HG02938 (cell line): Measurements from ENCODE around the gene MAL.
"Not testable (repeated sequence)": the region's sequence is repeated elsewhere in the genome, so short reads cannot be mapped to it uniquely, and the experiment has no call there.

Source experiments
- ATAC-seq: cut with Tn5 transposase; IDR thresholded peaks from one replicate; pipeline ENCODE4 v1.9.1; 2021; ENCODE audit warnings: mild to moderate bottlenecking, moderate library complexity; ENCODE audit not compliant: unreplicated experiment

The MAL gene

GRCh38 chr2:95031076-95031725 lies 5.7 kb downstream of the MAL start:
- ATAC-seq = no peak

GRCh38 chr2:95031726-95032116 lies 6.2 kb downstream of the MAL start:
- ATAC-seq = no peak

DNA sequence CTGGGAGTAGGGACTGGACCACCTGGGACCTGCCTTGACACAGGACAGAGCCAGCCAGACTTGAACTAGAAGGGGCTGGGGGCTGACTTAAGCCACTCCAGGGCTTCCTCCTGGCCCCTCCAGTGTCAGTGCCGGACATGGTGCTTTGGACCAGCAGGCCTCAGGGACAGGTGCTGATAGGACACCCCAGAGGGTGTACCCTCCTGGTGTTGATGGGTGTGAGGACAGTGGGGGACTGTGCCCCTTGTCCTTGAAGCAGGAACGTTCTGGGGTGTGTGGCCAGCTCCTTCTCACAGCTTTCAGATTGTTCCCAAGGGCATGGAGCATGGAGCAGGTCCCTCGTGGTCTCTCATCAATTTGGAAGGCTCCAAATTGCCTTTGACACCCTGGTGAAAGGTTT lies 6.8 kb downstream of the MAL start:
- ATAC-seq = no peak

DNA sequence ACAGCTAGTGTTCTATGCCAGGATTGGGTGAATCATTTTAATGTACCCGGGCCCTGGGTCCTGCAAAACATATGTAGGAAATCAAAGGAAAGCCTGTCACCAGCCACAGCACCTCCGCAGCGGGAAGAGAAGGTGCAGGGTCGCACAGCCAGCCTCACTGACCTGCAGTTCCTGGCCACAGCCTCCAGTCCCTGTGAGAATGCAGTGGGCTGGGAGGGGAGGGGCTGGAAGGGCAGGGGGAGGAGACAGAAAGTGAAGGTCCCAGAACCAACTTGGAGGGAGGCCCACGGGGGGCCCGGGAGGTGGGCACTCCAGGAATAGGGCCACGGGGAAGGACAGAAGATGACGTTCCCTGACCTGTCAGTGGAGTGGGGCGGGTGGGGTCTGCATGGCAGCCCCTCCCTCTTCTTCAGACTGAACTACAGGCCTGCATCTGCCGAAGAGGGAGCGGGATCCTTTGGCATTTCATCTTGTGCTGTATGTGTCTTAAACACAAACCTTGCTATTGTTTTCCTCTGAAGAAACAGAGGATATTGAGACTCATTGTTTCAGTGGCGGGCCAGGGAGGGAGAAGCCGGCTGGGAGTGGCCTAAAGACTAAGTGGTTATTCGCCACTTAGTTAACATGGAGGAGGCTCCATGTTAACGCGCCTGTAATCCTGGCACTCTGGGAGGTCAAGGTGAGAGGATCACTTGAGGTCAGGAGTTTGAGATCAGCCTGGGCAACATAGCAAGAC lies 7.5 kb downstream of the MAL start:
- no peak for ATAC-seq

DNA sequence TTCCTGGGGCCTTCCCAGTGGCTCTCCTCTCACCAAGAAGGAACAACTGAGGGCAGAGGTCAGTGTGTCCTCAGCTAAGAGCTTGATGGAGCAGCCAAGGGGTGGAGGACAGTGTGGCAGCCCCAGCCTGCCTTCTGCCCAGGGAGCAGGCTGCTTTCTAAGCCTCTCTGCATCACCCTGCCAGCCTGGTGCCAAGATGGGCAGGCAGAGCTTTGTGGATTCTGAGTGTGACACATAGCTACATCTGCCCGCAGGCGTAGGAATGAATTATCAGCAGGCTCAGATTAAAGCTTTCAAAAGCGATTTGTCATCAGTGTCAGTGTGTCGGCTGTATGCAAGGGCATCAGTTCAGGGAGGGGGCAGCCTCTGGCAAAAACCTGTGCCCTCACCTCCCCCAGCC lies 8.7 kb downstream of the MAL start:
- ATAC-seq = no peak

GRCh38 chr2:95034818-95035217 lies 9.3 kb downstream of the MAL start:
- no peak for ATAC-seq

DNA sequence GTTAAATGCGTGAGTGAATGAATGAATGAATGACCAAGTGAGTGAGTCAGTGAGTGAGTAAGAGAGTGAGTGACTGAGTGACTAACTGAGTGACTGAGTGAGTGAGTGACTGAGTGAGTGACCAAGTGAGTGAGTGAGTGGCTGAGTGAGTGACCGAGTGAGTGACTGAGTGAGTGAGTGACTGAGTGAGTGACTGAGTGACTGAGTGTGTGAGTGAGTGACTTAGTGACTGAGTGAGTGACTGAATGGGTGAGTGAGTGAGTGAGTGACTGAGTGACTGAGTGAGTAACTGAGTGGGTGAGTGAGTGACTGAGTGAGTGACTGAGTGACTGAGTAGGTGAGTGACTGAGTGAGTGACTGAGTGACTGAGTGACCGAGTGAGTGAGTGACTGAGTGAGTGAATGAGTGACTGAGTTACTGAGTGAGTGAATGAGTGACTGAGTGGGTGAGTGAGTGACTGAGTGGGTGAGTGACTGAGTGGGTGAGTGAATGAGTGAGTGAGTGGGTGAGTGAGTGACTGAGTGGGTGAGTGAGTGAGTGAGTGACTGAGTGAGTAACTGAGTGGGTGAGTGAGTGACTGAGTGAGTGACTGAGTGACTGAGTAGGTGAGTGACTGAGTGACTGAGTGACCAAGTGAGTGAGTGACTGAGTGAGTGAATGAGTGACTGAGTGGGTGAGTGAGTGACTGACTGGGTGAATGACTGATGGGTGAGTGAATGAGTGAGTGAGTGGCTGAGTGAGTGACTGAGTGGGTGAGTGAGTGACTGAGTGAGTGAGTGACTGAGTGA lies 11.3 kb downstream of the MAL start:
- no peak for ATAC-seq

DNA sequence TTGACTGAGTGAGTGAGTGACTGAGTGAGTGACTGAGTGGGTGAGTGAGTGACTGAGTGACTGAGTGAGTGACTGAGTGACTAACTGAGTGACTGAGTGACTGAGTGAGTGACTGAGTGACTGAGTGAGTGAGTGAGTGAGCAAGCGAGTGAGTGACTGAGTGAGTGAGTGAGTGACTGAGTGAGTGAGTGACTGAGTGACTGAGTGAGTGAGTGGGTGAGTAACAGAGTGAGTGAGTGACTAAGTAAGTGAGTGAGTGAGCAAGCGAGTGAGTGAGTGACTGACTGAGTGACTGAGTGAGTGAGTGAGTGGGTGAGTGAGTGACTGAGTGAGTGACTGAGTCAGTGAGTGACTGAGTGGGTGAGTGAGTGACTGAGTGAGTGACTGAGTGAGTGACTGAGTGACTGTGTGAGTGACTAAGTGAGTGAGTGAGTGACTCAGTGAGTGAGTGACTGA lies 11.9 kb downstream of the MAL start:
- no peak for ATAC-seq

DNA sequence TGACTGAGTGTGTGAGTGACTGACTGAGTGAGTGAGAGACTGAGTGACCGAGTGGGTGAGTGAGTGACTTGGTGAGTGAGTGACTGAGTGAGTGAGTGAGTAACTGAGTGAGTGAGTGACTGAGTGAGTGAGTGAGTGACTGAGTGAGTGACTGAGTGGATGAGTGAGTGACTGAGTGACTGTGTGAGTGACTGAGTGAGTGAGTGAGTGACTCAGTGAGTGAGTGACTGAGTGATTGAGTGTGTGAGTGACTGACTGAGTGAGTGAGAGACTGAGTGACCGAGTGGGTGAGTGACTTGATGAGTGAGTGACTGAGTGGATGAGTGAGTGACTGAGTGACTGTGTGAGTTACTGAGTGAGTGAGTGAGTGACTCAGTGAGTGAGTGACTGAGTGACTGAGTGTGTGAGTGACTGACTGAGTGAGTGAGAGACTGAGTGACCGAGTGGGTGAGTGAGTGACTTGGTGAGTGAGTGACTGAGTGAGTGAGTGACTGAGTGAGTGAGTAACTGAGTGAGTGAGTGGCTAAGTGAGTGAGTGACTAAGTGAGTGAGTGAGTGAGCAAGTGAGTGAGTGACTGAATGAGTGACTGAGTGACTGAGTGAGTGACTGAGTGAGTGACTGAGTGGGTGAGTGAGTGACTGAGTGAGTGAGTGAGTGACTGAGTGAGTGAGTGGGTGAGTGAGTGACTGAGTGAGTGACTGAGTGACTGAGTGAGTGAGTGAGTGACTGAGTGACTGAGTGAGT lies 12.5 kb downstream of the MAL start:
- not testable (repeated sequence) for ATAC-seq

DNA sequence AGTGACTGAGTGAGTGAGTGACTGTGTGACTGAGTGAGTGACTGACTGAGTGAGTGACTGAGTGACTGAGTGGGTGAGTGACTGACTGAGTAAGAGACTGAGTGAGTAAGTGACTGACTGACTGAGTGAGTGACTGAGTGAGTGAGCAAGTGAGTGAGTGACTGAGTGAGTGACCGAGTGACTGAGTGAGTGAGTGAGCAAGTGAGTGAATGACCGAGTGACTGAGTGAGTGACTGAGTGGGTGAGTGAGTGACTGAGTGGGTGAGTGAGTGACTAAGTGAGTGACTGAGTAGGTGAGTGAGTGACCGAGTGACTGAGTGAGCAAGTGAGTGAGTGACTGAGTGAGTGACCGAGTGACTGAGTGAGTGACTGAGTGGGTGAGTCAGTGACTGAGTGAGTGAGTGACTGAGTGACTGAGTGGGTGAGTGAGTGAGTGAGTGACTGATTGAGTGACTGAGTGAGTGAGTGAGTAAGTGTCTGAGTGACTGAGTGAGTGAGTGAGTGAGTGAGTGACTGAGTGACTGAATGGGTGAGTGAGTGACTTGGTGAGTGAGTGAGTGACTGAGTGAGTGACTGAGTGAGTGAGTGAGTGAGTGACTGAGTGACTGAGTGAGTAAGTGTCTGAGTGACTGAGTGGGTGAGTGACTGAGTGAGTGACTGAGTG lies 13.3 kb downstream of the MAL start:
- no peak for ATAC-seq

DNA sequence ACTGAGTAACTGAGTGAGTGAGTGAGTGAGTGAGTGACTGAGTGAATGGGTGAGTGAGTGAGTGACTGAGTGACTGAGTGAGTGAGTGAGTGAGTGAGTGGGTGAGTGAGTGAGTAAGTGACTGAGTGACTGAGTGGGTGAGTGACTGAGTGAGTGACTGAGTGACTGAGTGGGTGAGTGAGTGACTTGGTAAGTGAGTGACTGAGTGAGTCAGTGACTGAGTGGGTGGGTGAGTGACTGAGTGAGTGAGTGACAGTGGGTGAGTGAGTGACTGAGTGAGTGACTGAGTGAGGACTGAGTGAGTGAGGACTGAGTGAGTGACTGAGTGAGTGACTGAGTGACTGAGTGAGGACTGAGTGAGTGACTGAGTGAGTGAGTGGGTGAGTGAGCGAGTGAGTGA lies 13.9 kb downstream of the MAL start:
- no peak for ATAC-seq

- ATAC-seq = no peak
These were observed 14.5 kb downstream of the MAL start for GRCh38 chr2:95039978-95040377.

GRCh38 chr2:95040426-95040825 lies 14.9 kb downstream of the MAL start:
- ATAC-seq = no peak

GRCh38 chr2:95041060-95041823 lies 15.7 kb downstream of the MAL start:
- no peak for ATAC-seq

- ATAC-seq = no peak
These were observed 16.4 kb downstream of the MAL start for GRCh38 chr2:95041824-95042442.

GRCh38 chr2:95042472-95043271 lies 17.2 kb downstream of the MAL start:
- no peak for ATAC-seq

DNA sequence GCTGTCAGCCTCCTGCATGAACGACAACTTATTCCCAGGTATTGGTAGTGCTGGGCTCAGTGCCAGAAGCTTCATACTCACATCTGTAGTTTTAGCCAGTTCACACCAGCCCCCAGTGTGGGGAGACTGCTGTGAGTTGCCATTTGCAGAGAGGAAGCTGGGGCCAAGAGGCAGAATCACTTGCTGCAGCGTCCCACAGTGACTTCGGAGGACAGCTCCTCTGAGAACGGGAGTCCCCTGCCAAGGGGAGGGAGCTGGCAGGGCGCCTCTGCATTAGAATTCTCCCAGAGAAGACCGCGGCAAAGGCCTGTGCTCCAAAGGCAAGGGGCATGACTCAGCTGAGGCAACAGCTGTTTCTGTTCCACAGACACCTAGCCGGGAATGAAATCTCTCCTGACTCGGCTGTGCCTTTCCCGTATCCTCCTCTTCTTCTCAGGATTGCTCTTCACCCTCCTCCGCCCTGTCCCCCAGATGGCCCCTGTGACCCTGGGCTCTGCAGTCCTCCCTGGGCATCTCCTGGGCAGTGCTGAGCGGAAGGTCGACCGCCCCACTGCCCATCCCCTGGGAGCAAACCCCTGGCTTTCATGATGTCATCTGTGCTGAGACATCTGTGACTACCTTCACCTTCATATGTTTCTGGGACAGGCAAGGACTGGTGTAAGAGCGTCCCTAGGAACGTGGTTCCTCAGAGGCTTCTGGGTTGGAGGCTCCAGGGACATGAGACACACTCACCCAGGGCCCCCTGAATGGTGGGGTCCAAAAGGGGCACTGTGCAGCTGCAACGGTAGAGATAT lies 18.0 kb downstream of the MAL start:
- no peak for ATAC-seq

- no peak for ATAC-seq
These were observed 19.1 kb downstream of the MAL start for GRCh38 chr2:95044601-95045000.
